A673 (cell line): ENCODE results near the gene LRRC70. TPM values are rescaled to one million over a fixed set of nuclear protein-coding genes. Genes with fewer than 3 reads are reported as not detected.

Experiments used
- BruUV-seq: library from RNA; stranded (reverse); fragments of 400-500 nt; replicated peaks from 2 replicates; lab custom pipeline; 2021; lab: Mats Ljungman, UMichigan
- CTCF ChIA-PET: fragments of 300-600 bp; sonication (Branson Sonifier 250); formaldehyde crosslinking; loops from one replicate; lab custom pipeline; 2022; ENCODE audit warnings: antibody characterized with exemption; lab: Charles Lee
- POLR2A ChIA-PET: fragments of 300-600 bp; sonication (Branson Sonifier 250); formaldehyde crosslinking; loops from one replicate; lab custom pipeline; 2022; ENCODE audit warnings: antibody characterized with exemption; ENCODE audit not compliant: low non-redundant PET; lab: Charles Lee
- DNase-seq: peaks from one replicate; pipeline ENCODE4 v3.0.0-alpha.2; 2015; ENCODE audit warnings: low spot score
- H3K27ac ChIP-seq: fragments of 200-600 bp; sonication (generic); 2 replicates; pipeline ENCODE4 v1.5.1; 2016; ENCODE audit warnings: mixed run types, low read depth, mild to moderate bottlenecking, mixed read lengths, antibody characterized with exemption, low read length; ENCODE audit not compliant: poor library complexity, severe bottlenecking
- H3K27me3 ChIP-seq: fragments of 200-600 bp; sonication (generic); replicated peaks from 2 replicates; pipeline ENCODE4 v1.6.1; 2017; ENCODE audit warnings: mixed run types, low read depth, mild to moderate bottlenecking, mixed read lengths, antibody characterized with exemption, low read length; ENCODE audit not compliant: insufficient read depth, poor library complexity
- H3K36me3 ChIP-seq: fragments of 200-600 bp; sonication (generic); 2 replicates; pipeline ENCODE4 v1.6.1; 2016; ENCODE audit warnings: mixed run types, mild to moderate bottlenecking, mixed read lengths, antibody characterized with exemption, low read length; ENCODE audit not compliant: insufficient read depth, poor library complexity, severe bottlenecking
- H3K4me1 ChIP-seq: fragments of 200-600 bp; sonication (generic); 2 replicates; pipeline ENCODE4 v1.6.1; 2017; ENCODE audit warnings: mixed run types, mild to moderate bottlenecking, mixed read lengths, antibody characterized with exemption, low read length; ENCODE audit not compliant: insufficient read depth, poor library complexity, severe bottlenecking
- H3K4me3 ChIP-seq: fragments of 200-600 bp; sonication (generic); 2 replicates; pipeline ENCODE4 v1.5.1; 2016; ENCODE audit warnings: low read depth, mixed run types, mild to moderate bottlenecking, mixed read lengths, low read length; ENCODE audit not compliant: poor library complexity, severe bottlenecking
- H3K9me3 ChIP-seq: fragments of 200-600 bp; sonication (generic); 2 replicates; pipeline ENCODE4 v1.6.1; 2016; ENCODE audit warnings: mixed run types, low read depth, mild to moderate bottlenecking, mixed read lengths, antibody characterized with exemption, low read length; ENCODE audit not compliant: poor library complexity, severe bottlenecking
- EZH2 ChIP-seq: fragments of 200-600 bp; sonication (generic); IDR thresholded peaks from 2 replicates; pipeline ENCODE4 v1.6.1; 2017; ENCODE audit warnings: borderline replicate concordance, low read depth, mild to moderate bottlenecking, mixed read lengths, antibody characterized with exemption, low read length; ENCODE audit not compliant: poor library complexity, severe bottlenecking
- intact Hi-C: fragments of 100-400 bp; cut with micrococcal nuclease; formaldehyde crosslinking; loops from one replicate; pipeline ENCODE4 v1.10.0; 2022; ENCODE audit not compliant: unreplicated experiment
- total RNA-seq: library from RNA; stranded (reverse); gene quantifications from 2 replicates; pipeline ENCODE4 v1.2.3, GENCODE V29; 2021
- TF ChIP-seq, protein P1 (sequence below): fragments of 300-800, 200-600 bp; sonication (generic); conservative IDR thresholded peaks from 2 replicates; pipeline ENCODE4 v1.5.1; 2017; ENCODE audit warnings: low read depth, mild to moderate bottlenecking, antibody characterized with exemption, low read length, moderate library complexity, mixed read lengths

LRRC70 gene
- total RNA-seq, 1 experiment from 2014 or later: 2.0 TPM

DNA sequence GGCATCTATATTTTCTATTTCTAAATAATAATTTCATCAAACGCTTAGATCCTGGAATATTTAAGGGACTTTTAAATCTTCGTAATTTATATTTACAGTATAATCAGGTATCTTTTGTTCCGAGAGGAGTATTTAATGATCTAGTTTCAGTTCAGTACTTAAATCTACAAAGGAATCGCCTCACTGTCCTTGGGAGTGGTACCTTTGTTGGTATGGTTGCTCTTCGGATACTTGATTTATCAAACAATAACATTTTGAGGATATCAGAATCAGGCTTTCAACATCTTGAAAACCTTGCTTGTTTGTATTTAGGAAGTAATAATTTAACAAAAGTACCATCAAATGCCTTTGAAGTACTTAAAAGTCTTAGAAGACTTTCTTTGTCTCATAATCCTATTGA is 1.1 kb downstream of the LRRC70 start:
- no peaks in the 10 kb centered on the region for H3K36me3 ChIP-seq
- H3K27me3 ChIP-seq: no peaks in the 10 kb centered on the region
- POLR2A ChIA-PET: no interaction called here
- TF ChIP-seq EZH2: no peak
- TF ChIP-seq, protein P1, sequence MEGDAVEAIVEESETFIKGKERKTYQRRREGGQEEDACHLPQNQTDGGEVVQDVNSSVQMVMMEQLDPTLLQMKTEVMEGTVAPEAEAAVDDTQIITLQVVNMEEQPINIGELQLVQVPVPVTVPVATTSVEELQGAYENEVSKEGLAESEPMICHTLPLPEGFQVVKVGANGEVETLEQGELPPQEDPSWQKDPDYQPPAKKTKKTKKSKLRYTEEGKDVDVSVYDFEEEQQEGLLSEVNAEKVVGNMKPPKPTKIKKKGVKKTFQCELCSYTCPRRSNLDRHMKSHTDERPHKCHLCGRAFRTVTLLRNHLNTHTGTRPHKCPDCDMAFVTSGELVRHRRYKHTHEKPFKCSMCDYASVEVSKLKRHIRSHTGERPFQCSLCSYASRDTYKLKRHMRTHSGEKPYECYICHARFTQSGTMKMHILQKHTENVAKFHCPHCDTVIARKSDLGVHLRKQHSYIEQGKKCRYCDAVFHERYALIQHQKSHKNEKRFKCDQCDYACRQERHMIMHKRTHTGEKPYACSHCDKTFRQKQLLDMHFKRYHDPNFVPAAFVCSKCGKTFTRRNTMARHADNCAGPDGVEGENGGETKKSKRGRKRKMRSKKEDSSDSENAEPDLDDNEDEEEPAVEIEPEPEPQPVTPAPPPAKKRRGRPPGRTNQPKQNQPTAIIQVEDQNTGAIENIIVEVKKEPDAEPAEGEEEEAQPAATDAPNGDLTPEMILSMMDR: no peak
- no peak for DNase-seq
- BruUV-seq: no TSS peak
- no peak overlapping the region for H3K4me3 ChIP-seq
- CTCF ChIA-PET: no interaction called here
- no peak overlapping the region for H3K27ac ChIP-seq
- no peaks in the 10 kb centered on the region for H3K9me3 ChIP-seq
- intact Hi-C loops: no loop called here
- peaks cover 50% of the 10 kb centered on the region for H3K4me1 ChIP-seq

DNA sequence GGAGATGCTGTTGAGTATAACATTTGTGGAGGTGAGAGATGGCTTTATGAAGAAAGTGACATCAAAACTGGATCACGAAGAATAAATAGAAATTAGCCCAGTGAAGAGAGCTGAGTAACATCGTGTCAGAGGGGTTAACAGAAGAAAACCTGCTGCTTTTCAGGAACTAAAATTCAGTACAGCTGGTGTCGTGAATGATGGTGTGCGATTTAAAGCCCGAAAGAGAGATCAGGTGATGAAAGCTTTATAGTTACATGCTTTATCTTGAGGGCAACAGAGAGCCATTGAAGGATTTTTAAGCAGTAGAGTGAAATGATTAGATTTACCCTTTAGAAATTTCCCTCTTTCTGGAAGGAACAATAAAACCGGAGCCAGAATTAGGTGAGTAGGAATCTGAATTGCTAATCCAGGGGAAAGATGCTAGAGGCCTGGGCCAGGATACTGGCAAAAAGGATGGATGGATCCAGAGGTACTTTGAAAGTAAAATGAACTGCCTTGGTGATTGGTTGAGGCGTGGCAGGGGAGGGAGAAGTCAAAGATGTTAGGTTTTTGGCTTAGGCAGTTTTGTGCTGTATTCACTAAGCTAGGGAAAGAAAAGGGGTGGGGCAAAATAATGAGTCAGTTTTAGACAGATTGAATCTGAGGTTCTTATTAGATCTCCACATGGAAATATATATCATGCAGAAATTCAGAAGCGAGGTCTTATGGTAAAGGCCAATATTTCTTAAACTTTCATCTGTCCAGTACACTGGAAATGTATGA is 3.4 kb downstream of the LRRC70 start:
- no peak overlapping the region for H3K27ac ChIP-seq
- peaks cover 38% of the 10 kb centered on the region for H3K4me1 ChIP-seq
- DNase-seq: no peak
- intact Hi-C loops: no loop called here
- TF ChIP-seq, protein P1: no peak
- TF ChIP-seq EZH2: no peak
- H3K9me3 ChIP-seq: no peaks in the 10 kb centered on the region
- ChIA-PET POLR2A (no interaction called here), CTCF (no interaction called here)
- no peak overlapping the region for H3K4me3 ChIP-seq
- no TSS peak for BruUV-seq
- no peaks in the 10 kb centered on the region for H3K27me3 ChIP-seq
- no peaks in the 10 kb centered on the region for H3K36me3 ChIP-seq

DNA sequence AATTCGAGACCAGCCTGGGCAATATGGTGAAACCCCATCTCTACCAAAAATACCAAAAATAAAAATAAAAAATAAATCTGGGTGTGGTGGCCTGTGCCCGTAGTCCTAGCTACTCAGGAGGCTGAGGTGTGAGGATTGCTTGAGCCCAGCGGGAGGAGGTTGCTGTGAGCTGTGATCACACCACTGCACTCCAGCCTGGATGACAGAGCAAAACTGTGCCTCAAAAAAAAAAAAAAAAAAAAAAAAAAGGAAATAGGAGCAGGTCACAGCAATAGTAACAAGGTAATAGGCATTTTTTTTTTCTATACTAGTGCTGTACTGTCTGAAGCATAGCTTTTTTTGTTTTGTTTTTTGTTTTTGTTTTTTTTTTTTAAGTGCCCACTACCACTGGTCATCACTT is 5.8 kb downstream of the LRRC70 start:
- POLR2A ChIA-PET: interaction anchor here (0.7 kb wide), 1 partner anchor 172 kb away, joined by 6 read pairs; the partner anchor contains the start of gene IPO11
- TF ChIP-seq, protein P1: no peak
- no peak for TF ChIP-seq EZH2

More for the DNA sequence above, 5.8 kb downstream of the LRRC70 start:
- H3K9me3 ChIP-seq: no peaks in the 10 kb centered on the region
- no peak overlapping the region for H3K27ac ChIP-seq
- no peak overlapping the region for H3K4me3 ChIP-seq
- peaks cover 18% of the 10 kb centered on the region for H3K4me1 ChIP-seq
- peaks cover 3% of the 10 kb centered on the region for H3K36me3 ChIP-seq
- CTCF ChIA-PET: interaction anchor here (0.6 kb wide), 1 partner anchor 393 kb away, joined by 9 read pairs; no protein-coding TSS in a partner anchor
- no peak for DNase-seq
- no TSS peak for BruUV-seq
- no peaks in the 10 kb centered on the region for H3K27me3 ChIP-seq
- intact Hi-C loops: no loop called here
